Stimulated activated CD8-positive, alpha-beta memory T cell treated with anti-CD3 and anti-CD28 coated beads, Interleukin-2, amount 100 ng/mL, for 1 hour (primary cell): ENCODE results near the gene MARK3.

ENCODE experiments used
- DNase-seq, 2 donors: peaks; one replicate each; pipeline ENCODE4 v3.0.0-alpha.2; 2020; ENCODE audit warnings: low read depth in 2 of 2

The MARK3 gene

DNA sequence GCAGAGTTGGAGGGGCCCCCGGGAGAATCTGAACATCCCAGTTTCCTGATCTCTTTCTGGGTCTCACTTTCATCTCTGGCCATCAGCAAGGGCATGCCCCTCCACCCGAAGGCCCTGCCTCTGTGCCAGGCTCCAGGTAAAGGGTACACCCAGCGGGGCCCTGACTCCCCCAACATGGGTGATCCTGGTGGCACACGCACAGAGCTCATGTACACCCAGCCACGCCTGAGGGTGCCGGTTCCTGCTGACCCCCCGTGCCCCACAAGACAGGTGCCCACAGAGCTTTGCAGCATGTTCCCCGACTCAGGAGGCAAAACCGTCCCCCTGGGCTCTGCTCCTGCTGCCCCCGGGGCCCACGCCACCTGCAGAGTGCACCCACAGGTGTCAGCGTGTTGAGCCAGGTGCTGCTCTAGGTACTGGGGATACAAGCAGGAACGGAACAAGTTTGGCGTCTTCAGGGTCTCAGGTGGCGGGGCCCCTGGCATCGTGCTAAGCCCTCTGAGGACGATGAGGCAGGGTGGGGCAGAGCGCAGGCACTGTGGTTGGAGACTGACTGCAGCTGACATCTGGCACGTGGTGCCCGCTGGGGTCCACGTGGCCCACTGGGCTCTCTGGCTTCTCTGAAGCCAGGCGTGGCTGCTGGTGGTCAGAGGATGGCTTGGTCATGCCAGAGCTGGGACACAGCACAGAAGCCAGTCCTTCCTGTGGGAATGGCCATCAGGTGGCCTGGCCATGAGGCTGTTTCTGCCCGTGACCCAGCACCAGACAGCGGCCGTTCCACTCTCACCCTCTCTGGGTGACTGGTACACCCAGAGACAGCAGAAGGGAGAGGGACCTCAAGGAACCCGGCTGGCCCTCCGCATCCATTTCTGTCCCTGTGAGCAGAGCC is 163.5 kb downstream of the MARK3 start:
- DNase-seq = no peak

DNA sequence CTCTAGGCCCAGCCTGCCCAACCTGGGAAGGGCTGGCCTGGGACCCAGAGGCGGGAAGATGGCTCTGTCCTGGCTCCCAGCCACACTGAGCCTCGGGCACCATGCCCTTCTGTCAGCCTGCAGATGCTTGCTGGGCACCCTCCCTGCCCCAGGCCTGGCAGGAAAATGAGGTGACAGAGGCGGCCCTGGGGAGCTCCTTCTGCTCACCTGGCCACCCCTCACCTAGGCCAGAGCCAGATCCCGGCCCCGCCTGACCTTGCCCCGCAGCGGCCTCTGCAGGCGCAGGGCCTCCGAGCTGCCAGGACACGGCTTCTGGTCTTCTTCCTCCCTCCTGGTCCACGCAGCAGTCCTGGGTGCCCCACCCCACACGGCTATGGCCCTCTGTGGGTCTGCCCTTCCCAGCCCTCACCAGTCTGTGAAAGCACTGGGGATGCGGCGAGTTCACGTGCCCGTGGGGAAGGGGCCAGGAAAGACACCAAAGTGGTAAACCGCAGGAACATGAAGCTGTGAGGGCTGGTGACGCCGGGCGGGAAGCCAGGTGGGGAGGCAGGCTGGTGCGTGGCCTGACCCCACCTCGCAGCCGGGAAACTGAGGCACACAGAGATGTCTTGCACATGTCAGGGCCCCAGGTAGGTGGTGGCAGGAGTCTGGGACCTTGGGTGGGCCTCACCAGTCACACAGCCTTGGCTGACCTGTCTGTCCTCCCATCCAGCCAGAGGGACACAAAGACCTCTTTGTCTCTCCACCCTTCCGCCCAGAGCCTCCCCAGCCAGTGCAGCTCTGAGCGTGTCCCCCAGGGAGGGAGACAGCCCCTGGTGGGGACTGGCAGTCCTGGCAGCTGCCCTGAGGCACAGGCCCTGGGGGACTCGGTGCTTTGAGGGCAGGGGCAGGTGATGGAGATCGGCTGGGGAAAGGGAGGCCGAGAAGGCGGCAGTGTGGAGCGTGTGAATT is 164.4 kb downstream of the MARK3 start:
- DNase-seq = no peak

DNA sequence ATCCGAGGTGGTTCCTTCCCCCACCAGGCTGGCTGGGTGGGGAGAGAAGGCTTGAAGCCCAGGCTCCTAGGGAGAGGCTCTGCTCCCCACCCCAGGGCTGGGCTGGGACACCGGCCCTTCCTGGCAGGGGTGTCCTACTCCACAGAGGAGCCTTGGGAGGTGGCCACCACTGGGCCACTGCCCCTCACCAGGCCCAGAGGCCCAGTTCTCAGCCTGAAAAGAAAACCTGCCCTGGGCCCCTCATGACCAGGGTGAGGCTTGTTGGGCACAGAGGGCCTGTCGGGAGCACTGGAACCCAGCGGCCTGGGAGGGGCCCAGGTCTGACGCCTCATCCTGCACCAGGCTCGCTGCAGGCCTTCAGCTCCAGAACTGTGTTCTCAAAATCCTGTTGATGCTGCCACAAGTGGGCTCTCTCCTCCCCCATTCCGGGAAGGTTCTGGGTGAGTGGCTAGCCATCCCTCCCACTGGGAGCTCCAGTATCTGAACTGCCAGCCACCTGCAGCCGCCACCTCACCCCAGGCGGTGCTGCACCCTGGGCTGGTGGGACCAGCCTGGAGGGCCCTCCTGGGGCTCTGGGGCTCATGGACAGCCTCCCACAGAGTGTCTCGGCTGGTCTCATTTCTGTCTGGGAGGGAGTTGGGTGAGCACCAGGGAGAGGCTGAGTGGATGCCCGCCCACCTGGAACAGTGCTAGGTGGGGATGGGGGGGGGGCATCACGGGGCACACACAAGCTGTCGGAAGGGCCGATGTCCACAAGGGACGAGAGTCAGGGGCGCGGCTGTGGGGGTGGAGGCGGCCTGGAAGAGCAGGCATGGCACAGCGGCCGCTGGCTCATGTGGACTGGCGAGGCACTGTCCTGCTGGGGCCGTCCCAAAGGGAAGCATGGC is 165.5 kb downstream of the MARK3 start:
- DNase-seq = no peak

- DNase-seq = no peak
Observed at GRCh38 chr14:103551338-103551762, 166.1 kb downstream of the MARK3 start.

GRCh38 chr14:103552011-103552845 is 167.0 kb downstream of the MARK3 start:
- DNase-seq = no peak

DNA sequence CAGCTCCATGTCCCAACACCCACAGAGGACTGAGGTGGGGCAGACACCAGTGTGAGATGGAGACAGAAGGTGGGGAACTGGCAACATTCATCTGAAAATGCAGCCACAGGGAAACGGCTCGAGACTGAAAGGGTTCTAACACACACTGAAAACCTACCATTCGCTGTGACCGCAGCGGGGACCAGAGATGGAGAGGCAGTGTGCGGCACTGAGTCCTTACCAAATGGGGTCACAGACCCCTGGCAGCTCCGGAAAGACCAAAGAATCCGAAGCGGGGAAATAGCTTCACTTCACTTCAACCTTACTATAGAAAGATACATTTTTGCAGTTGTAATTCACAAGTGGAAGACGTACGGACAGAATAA is 167.6 kb downstream of the MARK3 start:
- no peak for DNase-seq
